D341Med (cell line): Measurements from ENCODE around the gene ZFP91.

ENCODE experiments used
- DNase-seq: peaks from one replicate; pipeline ENCODE4 v3.0.0; 2012; ENCODE audit warnings: low spot score

The ZFP91 gene

DNA sequence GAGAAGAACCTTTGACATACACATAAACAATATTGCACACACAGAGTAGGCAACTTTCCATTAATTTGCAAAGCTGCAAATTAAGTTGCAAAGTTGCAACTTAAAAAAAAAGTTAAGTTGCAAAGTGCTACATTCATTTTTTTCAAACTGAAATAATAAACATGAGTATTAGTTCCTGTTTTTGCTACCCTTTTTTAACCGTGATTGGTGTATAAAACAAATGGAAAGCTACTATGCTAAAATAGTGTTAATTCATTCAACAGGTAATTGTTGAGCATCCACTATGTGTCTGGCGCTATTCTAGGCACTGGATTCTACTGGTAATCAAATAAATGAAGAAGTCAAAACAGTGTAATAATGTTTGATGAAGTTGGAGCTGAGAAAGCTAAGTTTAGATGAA is 8.1 kb downstream of the ZFP91 start:
- no peak for DNase-seq

DNA sequence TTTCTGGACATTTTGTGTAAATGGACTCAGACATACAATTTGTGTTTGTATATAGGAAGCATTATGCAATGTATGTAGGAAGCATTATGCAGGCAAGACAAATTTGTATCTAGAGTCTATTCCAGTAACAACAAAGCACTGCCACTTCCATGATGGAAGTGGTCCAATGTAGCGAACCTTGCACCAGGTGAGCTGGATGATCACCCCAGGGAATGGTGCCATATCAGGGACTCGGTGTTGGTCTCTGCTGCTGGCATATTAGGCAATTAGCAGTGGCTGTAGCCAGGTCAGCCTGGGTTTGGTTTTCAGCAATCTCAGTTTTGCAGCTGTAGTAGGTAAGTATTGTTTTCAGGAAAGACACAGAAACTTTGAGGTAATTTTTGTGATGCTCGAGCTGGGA is 12.8 kb downstream of the ZFP91 start:
- no peak for DNase-seq

DNA sequence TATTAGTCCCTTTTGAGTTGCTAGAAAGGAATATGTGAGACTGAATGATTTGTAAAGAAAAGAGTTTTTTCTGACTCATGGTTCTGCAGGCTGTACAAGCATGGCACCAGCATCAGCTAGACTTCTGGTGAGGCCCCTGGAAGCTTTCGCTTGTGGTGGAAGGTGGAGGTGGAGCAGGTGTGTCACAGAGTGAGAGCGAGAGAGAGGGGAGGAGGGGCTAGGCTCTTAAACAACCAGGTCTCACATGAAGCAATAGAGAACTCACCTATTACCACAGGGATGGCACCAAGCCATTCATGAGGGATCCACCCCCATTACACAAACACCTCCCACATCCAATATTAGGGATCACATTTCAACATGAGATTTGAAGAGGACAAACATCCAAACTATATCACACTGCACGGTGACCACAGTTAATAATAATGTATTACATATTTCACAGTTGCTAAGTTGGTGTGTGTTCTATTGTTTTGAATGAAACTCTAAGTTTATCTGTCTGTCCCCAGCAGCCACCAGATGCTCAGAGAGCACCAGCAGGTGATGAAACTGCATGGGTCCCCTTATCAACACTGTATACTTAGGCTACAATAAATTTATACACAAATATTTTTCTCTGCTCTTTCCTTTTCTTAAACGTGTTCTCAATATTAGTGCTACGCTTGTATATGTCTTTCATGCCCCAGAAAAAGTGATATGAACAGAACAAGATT is 14.1 kb downstream of the ZFP91 start:
- no peak for DNase-seq

DNA sequence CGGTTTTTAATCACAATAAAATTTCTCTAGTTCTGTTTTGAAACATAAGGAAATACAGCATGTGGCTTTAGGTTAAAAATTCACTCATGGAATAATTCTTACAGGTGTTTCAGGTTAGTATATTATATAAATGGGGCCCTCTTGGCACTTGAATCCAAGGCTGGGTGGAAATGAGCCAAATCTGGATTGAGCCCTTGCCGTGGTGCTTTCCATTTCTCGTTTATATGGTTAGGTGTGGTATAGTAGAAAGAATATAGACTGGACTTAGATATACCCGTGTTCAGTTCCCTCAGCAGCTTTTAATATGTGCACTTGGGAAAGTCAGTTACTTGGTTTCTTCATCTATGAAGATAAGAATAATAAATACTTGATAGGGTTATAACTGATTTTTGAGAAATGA is 16.0 kb downstream of the ZFP91 start:
- no peak for DNase-seq

DNA sequence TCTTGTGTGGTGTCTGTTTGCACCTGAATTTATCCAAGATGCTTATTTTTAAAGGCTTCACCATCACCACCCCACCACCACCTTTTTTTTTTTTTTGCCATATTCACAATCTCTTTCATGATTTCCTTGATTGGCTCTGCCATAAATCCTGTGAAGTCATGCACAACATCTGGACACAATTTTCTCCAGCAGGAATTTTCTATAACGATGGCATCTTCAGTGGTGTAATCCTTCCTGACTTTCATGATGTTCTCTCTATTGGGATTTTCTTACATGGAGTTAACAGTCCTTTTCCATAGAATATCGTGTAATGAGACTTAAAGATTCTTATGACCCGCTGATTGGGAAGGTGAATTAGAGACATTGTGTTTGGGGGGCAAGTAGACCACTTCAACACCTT is 17.8 kb downstream of the ZFP91 start:
- DNase-seq = no peak

DNA sequence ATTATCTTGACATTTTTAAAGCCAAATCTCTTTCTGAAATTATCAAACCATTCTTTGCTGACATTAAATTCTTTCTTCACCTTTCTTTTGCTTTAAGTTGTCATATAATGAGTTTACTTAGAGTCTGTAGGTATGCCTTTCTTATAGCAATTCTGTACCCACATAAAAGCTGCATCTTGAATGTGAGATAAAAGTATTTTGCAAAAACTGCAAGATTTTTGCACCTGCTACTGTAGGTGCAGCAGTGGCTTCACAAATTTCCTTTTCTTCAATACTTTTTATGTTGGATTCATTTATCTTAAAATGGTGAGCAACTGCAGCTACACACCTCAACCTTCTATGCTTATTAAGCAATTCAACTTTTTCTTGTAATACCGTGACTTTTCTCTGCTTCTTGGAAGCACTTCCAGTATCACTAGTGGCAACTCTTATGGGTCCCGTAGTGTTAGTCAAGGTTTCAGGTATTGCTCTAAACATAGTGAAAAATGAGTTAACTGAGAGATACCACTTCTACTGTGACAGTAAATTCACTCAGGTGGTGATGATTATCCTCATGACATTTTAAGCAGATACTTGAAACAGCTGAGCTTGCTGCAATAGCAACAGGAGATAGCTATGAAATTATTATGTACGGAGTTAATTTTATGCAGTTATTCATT is 18.8 kb downstream of the ZFP91 start:
- DNase-seq = no peak

DNA sequence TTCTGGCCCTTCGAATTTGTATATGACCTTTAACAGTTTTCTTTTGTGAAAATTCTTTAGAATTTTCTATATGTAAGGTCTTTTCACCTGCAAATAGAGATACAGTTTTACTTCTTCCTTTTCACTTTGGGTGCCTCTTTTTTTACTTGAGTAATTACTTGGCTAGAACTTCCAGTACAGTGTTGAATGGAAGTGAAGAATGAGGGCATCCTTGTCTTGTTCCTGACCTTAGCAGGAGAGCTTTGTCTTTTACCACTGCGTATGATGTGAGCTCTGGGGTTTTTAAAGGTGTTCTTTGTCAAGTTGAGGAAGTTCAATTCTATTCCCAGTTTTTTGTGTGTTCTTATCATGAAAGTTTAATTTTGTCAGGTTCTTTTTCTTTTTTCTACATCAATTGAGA is 21.6 kb downstream of the ZFP91 start:
- no peak for DNase-seq

DNA sequence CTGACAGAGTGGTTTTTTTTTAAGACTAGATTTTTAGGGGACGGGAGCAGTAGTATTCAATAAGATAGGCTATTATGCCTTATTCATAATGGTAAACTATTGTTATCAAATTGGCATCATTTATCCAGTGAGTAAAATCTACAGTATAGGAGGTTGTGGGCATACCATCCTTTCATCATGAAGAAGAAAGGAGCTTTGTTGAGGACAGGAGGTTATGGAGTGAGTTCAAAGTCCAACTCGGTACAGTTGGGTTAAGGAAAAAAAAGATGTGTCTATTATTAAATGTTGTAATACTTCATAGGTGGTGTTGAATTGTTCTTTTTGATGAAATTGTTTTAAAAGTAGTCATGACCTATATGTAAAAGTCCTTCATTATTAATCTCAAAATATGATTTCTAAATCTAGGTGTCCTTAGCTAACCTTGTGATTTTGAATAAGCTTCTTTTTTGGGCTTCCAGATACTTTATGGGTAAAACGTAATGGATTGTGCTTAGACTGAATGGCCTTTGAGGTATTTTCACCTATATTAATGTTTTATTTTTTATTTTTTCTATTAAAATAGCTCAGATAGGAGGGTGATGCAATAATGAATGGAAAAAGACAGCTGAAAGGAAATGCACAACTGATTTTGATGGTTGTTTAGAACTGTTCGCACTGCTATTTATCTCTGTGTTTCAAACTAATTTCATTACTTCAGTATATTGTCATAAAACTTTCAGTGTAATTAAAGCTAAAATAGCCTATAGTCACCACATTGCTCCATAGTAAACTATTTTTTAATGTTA is 28.3 kb downstream of the ZFP91 start:
- DNase-seq = no peak

DNA sequence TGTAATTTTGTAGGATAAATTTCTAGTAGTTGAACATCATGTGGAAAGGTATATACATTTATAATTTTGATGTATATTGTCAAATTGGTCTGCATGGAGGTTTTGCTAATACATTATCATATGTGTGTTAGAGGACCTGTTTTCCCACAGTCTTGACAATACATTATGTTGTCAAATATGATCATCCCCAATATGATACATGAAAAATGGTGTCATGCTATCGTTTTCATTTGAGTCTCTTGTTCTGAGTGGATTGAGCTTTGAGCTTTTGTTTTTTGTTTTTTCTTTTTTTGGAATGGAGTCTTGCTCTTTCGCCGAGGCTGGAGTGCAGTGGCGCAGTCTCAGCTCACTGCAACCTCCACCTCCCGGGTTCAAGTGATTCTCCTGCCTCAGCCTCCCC is 29.5 kb downstream of the ZFP91 start:
- no peak for DNase-seq

DNA sequence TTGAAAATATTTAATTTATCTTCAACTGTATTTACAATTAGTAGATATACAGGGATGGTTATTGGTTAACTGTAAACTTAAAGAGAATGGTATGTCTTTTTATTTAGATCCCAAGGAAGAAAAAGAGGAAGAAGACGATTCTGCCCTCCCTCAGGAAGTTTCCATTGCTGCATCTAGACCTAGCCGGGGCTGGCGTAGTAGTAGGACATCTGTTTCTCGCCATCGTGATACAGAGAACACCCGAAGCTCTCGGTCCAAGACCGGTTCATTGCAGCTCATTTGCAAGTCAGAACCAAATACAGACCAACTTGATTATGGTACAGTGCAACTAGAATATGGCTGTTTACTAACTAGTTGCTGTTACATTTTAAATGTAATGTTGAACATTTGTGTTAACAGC is 30.9 kb downstream of the ZFP91 start:
- DNase-seq = no peak

DNA sequence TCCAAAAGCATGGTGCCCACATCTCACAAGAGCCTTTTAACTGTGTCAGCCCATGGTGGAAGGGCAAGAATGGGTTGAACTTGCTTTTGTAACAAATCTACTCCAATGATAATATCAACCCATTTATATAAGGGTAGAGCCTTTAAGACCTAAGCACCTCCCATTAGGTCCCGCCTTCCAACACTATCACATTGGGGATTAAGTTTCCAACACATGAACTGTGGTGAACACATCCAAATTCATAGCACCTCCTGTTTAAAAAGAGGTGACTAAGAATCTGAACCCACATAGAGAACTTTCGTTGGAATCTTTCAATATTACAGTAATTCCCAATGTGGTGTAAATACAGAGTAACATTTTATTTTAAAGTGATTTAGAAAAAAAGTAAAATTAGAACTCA is 34.4 kb downstream of the ZFP91 start:
- no peak for DNase-seq

DNA sequence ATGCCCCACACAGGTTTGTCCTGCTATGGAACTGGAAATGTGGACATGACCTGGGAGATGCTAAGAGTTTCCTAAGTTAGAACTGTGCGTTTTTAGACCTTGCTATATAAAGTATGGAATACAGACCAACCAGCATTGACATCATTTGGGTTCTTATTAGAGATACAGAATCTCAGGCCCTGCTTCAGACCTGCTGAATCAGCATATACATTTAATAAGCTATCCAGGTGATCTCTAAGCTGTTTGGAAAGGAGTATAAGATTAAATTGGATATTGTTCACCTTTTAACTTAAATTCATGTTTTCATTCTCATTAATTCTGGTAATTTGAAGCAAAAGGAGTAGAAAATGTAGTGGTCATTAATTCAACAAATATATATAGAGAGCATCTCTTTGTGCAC is 36.7 kb downstream of the ZFP91 start:
- no peak for DNase-seq

DNA sequence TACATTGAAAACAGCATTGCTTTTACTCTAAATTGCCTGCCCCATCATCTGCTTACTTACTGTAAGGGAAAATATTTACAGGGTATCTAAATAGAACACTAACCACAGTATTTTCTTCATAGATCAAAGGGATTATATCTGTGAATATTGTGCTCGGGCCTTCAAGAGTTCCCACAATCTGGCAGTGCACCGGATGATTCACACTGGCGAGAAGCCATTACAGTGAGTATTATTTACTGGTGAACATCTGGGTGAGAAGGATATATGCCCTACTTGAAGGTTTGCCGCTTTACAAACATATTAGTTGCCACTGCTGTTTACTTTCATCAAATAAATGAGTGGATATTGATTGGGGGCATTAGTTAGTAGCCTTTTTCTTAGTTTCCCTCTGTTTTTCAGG is 37.7 kb downstream of the ZFP91 start:
- DNase-seq = peak; percentile 35

DNA sequence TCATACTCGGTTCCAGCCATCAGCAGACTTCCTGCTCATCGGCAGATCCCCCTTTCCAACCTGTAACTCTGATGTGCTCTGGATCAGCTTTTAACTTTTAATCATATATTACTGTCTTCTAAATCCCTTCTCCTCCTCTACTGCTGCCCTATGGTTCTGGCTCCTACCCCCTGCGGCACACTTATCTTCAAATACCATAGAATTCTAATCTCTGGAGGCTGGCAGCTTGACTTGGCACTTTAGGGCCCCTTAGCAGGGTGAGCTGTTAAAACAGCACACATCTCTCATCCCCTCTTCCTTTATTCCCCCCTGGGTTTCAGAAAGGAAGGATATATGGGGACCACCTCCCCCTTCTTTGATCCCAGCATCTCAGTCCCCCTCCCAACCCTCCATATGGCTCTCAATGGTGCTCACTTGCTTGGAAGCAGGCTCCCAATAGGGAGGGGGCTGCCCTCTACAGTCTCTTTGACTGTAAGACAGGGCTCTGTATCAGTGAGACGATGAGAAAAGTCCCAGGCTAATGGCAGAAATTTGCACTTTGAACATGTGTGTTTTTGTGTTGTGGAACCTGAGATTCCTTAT is 39.2 kb downstream of the ZFP91 start:
- DNase-seq = peak; percentile 47

DNA sequence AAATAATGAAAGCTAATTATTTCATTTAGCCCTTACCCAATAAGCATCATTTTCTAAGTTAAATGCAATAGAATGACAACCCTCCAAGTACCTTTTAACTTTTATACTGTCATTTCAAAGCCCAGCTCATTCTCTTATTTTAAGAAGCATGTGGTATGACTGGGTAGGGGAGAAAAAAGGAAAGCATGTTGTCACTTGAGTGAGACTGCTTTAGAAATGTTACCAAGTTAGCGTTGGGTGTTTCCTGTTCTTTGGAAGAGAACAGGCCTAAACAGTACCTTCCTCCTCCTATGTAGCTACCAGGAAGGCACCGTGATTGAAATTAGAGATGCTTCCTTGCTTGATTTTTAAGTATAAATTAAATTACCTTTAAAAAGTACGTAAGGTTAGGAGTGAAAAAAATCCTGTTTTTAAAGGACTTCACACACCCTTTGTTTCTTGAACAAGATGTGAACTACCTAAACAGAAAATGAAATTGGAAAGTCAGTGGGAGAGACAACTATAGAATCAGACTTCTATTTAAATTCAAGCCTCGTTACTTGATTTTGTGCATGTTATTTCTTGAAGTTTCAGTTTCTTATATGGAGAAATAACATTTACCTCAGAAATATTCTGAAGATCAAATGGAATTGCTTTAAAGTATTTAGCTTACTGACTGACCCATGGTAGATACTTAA is 42.9 kb downstream of the ZFP91 start:
- no peak for DNase-seq

DNA sequence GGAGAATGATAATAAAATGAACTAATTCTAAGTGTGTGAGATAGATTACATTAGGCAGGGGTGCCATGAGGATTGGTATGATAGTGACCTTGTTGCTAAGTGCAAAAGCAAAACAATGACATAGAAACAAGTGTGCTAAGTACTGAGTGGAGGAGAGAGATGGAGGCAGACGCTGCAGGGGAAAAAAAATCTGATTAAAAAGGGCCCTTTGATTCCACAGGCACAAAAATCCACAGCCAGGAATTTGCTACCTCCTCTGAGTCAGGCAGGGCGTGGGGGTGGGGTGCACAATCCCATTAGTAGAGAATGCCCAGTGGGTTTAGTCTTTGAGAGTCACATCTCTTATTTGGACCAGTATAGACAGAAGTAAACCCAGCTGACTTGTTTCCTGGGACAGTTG is 43.5 kb downstream of the ZFP91 start, which contains the start of gene CNTF:
Gene CNTF, plus strand, starts transcription at position 322 of the 400 bp plus-strand sequence. CDS start 88 bp downstream, outside the sequence.
- DNase-seq = no peak

DNA sequence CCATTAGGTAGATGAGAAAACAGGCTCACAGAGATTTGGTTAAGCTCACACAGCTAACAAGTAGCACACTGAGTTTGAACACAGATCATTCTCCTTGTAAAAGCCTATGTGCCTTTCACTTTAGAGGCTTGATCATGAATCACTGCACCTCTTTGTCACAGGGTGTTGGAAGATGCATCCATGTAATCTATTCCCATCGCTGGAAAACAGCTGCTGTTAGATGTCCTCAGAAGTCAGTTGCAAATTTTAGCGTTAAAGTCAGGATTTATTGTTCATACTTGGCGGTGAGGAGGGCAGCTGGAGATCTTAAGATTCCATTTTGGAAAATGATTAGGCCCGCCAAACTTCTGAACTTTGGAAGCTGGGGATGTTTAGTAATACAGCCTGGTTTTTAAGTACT is 46.2 kb downstream of the ZFP91 start:
- no peak for DNase-seq

DNA sequence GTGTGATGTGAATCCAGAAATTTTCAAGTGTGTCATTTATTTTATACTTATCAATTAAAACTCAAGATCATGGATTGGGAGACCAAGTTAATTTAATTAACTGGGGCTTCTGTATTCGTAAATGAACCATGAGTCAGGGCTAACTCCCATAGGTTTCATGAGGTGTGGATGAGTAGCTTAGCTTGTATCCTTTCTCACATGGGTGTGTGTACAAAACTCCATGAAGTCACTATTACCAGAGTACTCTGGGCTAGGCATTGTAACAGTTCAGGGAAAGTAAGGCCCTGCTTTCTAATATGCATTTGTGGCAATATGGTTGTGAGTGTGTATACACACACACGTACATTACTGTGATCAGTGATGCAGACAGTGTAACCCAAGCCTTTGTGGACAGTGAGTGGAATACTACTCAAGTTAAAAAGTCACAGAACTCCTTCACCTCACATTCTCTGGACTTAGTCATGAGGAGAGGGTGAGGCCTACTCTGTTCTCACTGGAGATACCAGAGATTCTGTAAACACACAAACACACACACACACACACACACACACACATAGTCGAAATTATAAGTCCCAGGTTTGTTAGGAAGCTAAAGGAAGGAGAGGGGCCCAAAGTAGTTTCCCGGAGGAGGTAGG is 47.1 kb downstream of the ZFP91 start:
- DNase-seq = no peak

DNA sequence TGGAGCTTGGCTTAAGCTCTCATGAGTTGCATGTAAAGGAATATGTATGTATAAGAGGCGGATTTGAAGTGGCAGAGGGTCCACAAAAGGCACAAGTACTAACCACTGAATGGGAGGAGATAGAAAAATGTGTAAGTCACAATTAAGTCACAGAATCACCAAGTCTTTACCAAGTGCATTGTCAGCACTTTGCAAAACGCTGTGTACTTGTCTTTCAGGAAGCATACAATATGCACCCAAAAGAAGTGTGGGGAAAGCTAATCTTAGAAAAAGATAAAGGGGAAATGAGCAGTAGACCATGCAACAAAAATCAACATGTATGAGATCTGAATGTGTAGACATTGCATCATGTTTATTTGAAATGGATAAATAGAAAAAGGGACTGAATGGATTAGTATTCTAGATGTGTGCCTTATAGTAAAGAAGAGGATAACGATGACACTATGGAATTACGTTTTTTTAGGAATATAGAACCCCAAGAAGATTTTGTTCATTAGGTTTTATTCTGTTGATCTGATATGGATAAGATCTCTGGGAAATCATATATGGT is 48.1 kb downstream of the ZFP91 start:
- DNase-seq = no peak

DNA sequence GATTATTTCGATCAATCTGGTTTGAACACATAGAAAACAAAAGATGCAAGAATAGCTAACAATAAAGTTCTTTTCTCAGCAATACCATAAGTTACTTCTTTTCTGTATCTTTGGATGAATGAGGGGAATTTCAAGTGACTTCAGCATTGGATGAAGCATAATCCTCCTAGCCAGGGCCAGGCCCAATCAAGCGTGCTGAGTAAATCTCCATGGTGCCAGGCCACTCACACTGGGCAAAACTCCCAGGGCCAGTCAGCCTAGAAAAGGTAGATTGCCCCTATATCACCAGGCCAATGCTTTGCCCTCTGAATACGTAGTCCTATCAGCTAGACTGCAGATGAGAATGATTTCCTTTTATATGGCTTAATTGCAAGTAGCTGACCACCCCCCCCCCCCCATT is 49.6 kb downstream of the ZFP91 start:
- DNase-seq = no peak

DNA sequence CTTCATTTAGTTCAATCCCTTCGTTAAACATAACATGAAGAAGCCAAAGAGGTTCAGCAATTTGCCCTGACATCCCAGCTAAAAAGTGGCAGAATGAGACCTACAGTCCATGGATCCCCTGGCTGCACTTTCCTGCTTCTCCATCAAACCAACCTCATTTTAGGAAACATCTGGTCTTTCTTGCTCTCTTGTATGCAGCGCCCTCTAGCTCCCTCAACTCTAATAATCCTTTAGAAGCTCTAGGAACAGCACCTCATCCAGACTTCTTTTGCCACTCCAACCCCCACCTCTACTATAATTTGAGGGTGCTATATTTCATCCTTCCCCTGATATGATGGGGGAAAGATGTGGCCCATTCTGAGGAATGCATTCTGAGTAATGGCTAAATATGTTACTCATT is 51.0 kb downstream of the ZFP91 start:
- peak; percentile 59 for DNase-seq
